GM21576 (cell line): ENCODE results near the gene NRN1.
"Not testable (repeated sequence)": the region's sequence is repeated elsewhere in the genome, so short reads cannot be mapped to it uniquely, and the experiment has no call there.

Experiments used
- ATAC-seq: cut with Tn5 transposase; IDR thresholded peaks from one replicate; pipeline ENCODE4 v1.9.1; 2021; ENCODE audit warnings: mild to moderate bottlenecking, moderate library complexity; ENCODE audit not compliant: unreplicated experiment

NRN1 gene

GRCh38 chr6:5984150-5985089 lies 22.3 kb downstream of the NRN1 start:
- ATAC-seq = no peak

DNA sequence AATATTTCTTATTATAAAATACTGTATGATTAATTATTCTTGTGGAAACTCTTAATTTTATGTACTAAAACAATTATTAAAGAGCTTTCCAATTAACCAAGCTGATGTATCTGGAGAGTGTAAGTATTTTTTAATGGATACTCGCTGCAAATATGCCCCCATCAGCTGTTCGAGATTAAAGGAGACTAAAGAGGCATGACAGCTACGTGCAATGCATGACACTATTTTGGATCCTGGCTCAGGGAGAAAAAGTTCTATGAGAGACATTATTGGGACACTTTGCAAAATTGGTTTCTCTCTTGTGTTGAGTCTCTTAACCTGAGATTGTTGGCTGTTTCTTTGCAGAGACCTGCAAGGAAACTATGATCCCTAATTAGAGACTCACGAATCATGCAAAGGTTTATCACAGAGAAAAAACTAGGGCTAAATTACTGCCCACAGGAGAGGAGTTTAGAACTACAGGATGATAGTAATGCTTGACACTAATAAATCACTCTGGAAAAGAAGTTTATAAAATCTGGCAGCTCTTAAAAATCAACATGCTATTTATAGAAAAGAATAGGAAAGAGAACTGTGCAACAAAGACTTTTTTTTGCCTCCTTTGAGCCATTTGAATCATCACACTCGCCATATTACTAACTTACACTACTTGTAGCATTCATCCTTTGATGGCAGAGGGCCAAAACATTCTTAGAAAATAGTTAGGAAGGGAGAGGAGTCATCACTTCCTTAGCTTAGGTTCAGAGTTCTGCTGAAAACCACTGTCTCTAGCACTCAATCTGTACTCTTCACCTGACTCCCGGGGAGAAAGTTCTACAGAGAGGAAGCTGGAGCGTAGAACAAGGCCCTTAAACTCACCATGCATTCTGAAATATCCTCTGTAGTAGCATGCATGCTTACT lies 25.3 kb downstream of the NRN1 start:
- ATAC-seq = no peak

- ATAC-seq = no peak
Observed at GRCh38 chr6:5979650-5980420, 26.9 kb downstream of the NRN1 start.

DNA sequence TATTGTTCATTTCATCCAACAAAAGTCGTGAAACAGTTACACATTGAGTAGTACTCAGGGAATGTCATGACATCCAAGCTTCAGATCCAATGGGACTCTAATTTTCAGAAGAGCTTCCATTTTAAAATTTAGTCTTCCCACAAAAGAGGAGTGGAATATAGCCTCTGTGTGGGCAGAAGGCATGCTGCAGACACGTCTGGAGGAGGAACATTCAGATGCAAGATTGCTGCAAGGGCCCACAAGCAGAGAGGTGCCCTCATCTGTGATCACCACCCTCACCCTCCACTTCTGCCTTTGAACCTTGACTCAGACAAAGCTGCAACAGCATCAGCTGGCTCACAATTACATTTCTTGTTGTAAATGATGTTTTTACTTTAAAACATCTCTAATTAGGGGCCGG lies 29.9 kb downstream of the NRN1 start:
- ATAC-seq = no peak

DNA sequence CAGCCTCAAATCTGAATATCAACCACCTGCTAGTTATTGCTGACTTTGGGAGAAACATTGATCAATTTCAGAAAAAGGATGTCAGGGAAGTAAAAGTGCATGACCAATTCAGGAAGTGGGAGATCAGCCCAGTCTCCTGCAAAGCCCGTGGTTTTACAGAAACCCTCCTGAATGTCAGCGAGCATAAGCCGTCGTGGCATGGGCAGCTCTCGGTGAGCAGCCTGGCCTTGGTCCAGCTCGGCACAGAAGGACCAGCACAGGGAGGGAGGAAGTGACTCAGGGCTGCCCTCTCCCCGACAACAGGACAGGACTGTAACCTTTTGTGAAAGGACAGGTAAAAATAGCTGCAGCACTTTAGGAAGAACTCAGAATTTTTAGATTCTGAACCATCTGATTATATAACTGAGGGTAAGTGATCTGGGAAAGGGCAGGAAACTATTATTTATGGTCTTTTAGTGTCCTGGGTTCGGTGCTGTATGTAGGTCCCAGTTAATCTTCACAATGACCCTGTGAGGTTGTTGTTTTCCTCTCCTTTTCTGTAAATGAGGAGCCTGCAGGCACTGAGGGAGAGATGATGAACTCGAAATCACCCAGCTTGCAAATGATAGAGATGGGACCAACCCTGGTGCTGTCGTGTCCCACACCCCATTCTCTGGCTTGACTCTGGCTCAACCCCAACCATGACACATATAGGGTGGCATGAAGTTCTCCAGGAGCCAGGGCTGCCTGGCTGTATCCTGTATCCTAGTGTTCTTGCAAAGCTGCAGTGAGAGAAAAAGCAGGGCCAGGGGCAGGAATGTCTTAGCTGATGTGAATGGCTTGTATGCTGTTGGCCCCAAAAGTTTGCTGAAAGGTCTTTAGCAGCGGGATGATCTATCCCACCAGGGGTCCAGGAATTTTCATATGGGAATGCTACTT lies 37.6 kb downstream of the NRN1 start:
- ATAC-seq = no peak

- ATAC-seq = not testable (repeated sequence)
Observed at GRCh38 chr6:5968036-5968435, 38.7 kb downstream of the NRN1 start.

GRCh38 chr6:5967594-5967993 lies 39.1 kb downstream of the NRN1 start:
- ATAC-seq = no peak

DNA sequence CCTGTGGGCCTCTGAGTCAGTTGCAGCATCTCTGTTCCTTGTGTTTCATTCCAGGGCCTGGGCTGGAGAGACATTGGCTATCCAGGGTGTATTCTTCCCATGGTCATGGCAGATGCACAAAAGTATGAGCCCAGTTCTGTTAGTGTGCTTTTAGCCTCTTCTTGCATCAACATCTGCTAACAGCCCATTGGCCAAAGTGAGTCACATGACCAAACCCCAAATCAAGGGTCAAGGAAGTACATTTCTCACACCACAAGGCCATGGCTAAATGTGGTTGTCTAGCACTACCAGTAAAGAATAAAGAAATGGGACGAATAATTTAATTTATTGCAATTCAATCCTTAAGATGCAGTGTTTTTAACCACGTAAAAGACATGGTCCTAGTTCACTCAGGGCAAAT lies 43.9 kb downstream of the NRN1 start:
- ATAC-seq = no peak

- ATAC-seq = no peak
Observed at GRCh38 chr6:5961836-5962235, 44.9 kb downstream of the NRN1 start.

DNA sequence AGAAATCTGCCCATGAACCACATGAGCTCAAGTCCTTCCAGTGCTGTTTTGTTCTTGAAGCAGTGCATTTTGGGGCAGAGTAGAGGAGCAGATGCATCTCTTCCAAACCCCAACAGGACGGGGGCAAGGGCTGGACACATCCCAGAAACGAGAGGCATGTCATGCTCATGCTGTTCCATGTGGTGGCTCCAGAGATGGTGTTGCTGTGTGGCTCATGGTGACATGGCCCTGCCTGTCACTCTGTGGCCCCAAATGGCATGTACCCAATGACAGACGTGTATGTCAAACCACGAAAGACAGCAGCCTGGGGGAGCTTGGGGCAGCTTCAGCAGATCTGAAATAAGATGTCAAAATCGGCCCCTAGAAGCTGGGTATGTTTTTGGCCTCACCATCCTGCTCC lies 46.3 kb downstream of the NRN1 start:
- ATAC-seq = no peak

DNA sequence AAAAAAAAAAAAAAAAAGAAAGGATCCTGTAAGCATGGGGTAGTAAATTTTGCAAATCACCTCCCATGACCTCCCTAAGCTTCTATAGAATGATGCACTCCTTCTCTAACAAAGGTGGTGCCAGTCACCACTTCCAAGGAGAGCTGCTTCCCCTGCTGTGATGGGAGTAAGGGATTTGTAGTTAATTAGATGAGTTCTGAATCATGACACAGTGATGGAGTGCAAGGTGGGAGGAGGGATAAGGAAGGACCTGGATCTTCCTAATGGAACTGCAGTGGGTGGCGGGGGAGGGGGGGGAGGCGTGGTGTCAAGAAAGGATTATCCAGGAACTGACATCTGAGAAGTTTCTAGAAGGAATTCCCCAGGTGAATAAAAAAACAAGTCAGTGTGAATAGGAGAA lies 47.8 kb downstream of the NRN1 start:
- no peak for ATAC-seq

DNA sequence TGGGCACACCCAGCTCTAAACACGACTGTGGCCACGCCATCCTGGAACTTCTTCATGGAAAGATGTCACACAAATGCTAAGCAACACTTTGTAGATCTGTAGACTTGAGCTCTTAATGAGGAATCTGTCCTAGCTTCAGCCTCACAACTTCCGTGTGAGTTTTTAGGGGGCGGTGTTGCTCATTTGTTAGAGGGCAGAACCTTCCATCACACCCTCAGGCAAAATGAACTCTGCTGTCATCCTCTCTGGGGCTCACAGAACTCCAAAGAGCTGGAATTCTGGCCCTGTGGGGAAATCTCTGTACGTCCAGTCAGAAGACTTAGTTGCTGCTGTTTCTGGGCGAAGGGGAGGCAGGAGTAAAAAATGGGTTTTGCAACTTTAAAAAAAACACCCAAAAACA lies 49.8 kb downstream of the NRN1 start:
- no peak for ATAC-seq

GRCh38 chr6:5950361-5950785 lies 56.4 kb downstream of the NRN1 start:
- ATAC-seq = no peak
